ENCODE results near the gene ITGB8.

DNA sequence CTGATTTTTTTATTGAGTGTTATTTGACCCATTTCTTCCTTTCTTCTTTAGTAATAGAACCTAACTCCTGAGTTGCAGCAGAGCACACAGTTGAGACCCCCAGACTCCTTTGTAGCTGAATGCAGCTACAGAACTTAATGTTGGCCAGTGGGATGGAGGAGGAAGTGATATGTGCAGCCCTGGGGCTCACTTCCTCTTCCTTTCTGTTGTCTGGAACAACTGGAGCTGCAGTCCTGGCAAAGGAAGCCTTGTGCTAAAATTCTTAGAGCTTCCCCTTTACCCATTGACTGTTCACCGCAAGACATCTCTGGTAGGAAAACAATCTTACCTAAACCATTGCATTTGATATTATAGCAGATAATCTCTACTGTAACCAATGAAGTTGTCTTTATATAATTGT is 86.6 kb downstream of the ITGB8 start:
- TF ChIP-seq CTCF (IDR thresholded peaks at IDR 0.05) (no peak), POLR2AphosphoS5 (IDR thresholded peaks at IDR 0.05) (no peak), EP300 (IDR thresholded peaks at IDR 0.05) (no peak), POLR2A (IDR thresholded peaks at IDR 0.05) (no peak)

Measured in upper lobe of left lung (tissue), 4 donors.